Stomach (tissue), 9 donors: Measurements from ENCODE around the gene KCNIP2. TPM values are rescaled to one million over a fixed set of nuclear protein-coding genes. Genes with fewer than 3 reads are reported as not detected.

Experiments used
- DNase-seq, 2 donors: peaks; one replicate each; pipeline versions ENCODE4 v3.0.0 to v3.0.0-alpha.2; 2013 to 2019
- H3K27ac ChIP-seq, 5 donors: fragments of 200-600 bp in 4 of 5; sonication (generic) in 4 of 5; one replicate each; pipeline ENCODE4 v1.5.1; 2013 to 2019; ENCODE audit warnings: mild to moderate bottlenecking in 1 of 5, moderate library complexity in 1 of 5
- H3K27me3 ChIP-seq, 3 donors: fragments of 200-600 bp; sonication (generic); one replicate each; pipeline ENCODE4 v1.5.1; 2017 to 2019; ENCODE audit warnings: mixed run types in 1 of 3
- H3K36me3 ChIP-seq, 4 donors: fragments of 200-600 bp; sonication (generic); 1 replicate in 3 of 4; 2 replicates in 1 of 4; pipeline ENCODE4 v1.5.1; 2016 to 2019
- H3K4me1 ChIP-seq, 4 donors: fragments of 200-600 bp; sonication (generic); one replicate each; pipeline ENCODE4 v1.5.1; 2016 to 2019
- H3K4me3 ChIP-seq, 4 donors: fragments of 200-600 bp; sonication (generic) in 3 of 4; one replicate each; pipeline ENCODE4 v1.5.1; 2016 to 2019; ENCODE audit warnings: mild to moderate bottlenecking in 1 of 4
- H3K9me3 ChIP-seq, 4 donors: fragments of 200-600 bp; sonication (generic); one replicate each; pipeline ENCODE4 v1.5.1; 2016 to 2019
- CTCF ChIP-seq, 7 experiments: fragments of 450-650 bp in 4 of 7; fragments of 200-600 bp in 3 of 7; sonication (generic) in 3 of 7; IDR thresholded peaks; one replicate each; pipeline ENCODE4 v1.5.1; 2016 to 2019; ENCODE audit warnings: antibody characterized with exemption in 7 of 7, control low read depth in 2 of 7, mild to moderate bottlenecking in 1 of 7
- EP300 ChIP-seq: sonication (generic); formaldehyde crosslinking; IDR thresholded peaks from one replicate; pipeline ENCODE4 v1.6.1; 2017; ENCODE audit warnings: antibody characterized with exemption
- POLR2A ChIP-seq, 4 donors: fragments of 450-650 bp; IDR thresholded peaks; one replicate each; pipeline ENCODE4 v1.6.1; 2016; ENCODE audit warnings: antibody characterized with exemption in 4 of 4, control low read depth in 2 of 4, mild to moderate bottlenecking in 1 of 4, moderate library complexity in 1 of 4
- POLR2AphosphoS5 ChIP-seq, 3 donors: sonication (generic); formaldehyde crosslinking; IDR thresholded peaks; one replicate each; pipeline ENCODE4 v1.6.1; 2016; ENCODE audit warnings: antibody characterized with exemption in 3 of 3
- WGBS, 5 donors: extraction: QIAGEN DNeasy Blood & Tissue Kit in 3 of 5; methylation state at CpG; one replicate each; pipeline versions ENCODE4 v1.1.5 to v1.1.7; 2013 to 2018; 5-methylcytosine and 5-hydroxymethylcytosine counted together
- intact Hi-C: fragments of 100-400 bp; cut with DNase I; formaldehyde crosslinking; loops from one replicate; pipeline ENCODE4 v1.15.1; 2023; ENCODE audit warnings: low total_unique reads
- polyA plus RNA-seq, 3 donors: library from polyadenylated mRNA; stranded (reverse); fragments of 200-250 nt; gene quantifications; one replicate each; pipeline ENCODE4 v1.2.3, GENCODE V29; 2013
- total RNA-seq, 5 donors: library from RNA; depleted of rRNA; stranded (reverse); fragments of >200 nt; gene quantifications; one replicate each; pipeline versions ENCODE4 v1.1.0 to v1.2.3, GENCODE V29; 2014 to 2016
- donor health status: healthy with polysubstance abuse.
- donor health status: Bipolar disorder and iron deficiency.
- donor health status: healthy.

The KCNIP2 gene
- total and polyA plus RNA-seq, 8 donors = 0.62 to 5.7 (median 1.3) TPM; not detected in 3

DNA sequence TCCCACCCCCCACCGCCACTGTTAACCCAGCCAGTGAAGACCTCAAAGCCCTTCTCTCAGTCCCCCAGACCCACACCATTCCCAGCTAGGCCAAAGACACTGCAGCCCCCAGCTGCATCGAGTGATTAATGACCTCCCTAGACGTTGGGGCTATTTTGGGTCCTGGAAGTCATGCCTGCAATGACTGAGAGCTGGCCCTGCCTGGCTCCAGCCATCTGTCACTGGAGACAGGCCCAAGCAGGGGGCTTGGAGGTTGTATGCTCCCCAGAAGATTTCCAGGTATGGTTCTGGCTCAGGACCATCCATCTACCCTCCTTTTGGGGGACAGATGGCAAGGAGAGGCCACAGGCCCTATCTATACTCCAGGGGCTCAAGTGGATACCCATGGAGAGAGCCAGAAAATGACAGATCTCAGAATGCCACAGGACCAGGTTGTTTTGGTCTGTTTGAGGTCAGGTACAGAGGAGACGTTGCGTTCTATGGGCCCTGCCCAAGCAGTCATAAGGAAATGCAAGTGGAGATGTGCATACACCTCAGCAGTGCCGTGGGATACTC, 5.1 kb downstream of the KCNIP2 start:
- H3K36me3 ChIP-seq = no peaks in the 10 kb centered on the region
- H3K27ac ChIP-seq = no peak overlapping the region
- no peaks in the 10 kb centered on the region for H3K27me3 ChIP-seq
- intact Hi-C loops = loop anchor here (10.0 kb wide), 1 partner anchor 176 kb away; no protein-coding TSS in a partner anchor
- no peak for DNase-seq
- H3K4me3 ChIP-seq = no peak overlapping the region
- WGBS, 5 donors = 81 to 90% (median 82%) methylated on average over 6 of the region's 6 CpGs
- TF ChIP-seq CTCF (IDR thresholded peaks at IDR 0.05) = no peak
- TF ChIP-seq EP300 = no peak
- no peak for TF ChIP-seq POLR2AphosphoS5 (IDR thresholded peaks at IDR 0.05)
- TF ChIP-seq POLR2A (IDR thresholded peaks at IDR 0.05) = no peak
- peaks cover 20 to 44% (median 26%) of the 10 kb centered on the region in 4 donors for H3K4me1 ChIP-seq
- H3K9me3 ChIP-seq = no peaks in the 10 kb centered on the region

DNA sequence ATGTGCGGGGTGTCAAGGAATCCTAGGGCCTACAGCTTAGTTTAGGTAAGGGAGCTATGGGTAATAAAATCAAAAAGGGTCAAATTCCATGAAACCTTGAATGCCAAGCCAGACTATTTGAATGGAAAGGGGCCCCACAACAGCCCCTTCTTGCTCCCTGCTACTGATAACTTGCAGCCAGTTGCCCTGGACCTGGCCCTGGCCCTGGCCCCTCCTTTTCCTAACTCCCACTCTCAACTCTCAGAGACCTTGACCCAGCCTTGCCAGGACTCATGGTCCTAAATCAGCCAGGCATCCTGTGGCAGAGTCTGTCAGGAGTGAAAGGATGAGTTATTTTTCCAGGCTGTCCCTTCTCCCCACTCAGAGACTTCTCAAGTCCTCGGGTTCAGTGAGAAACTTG, 5.9 kb downstream of the KCNIP2 start:
- H3K27ac ChIP-seq = no peak overlapping the region
- no peak overlapping the region for H3K4me3 ChIP-seq
- no peaks in the 10 kb centered on the region for H3K9me3 ChIP-seq
- intact Hi-C loops = loop anchor here (10.0 kb wide), 1 partner anchor 177 kb away; no protein-coding TSS in a partner anchor
- no peaks in the 10 kb centered on the region for H3K36me3 ChIP-seq
- TF ChIP-seq POLR2A (IDR thresholded peaks at IDR 0.05) (no peak), CTCF (IDR thresholded peaks at IDR 0.05) (no peak), POLR2AphosphoS5 (IDR thresholded peaks at IDR 0.05) (no peak), EP300 (no peak)
- WGBS, 5 donors = 79 to 88% (median 81%) methylated on average over 2 of the region's 2 CpGs
- peak in 1 of 2 donors; percentile 17 for DNase-seq
- H3K4me1 ChIP-seq = peaks cover 19 to 42% (median 24%) of the 10 kb centered on the region in 4 donors
- no peaks in the 10 kb centered on the region for H3K27me3 ChIP-seq

GRCh38 chr10:101835362-101835761, 8.2 kb downstream of the KCNIP2 start:
- H3K36me3 ChIP-seq = no peaks in the 10 kb centered on the region
- no peak overlapping the region for H3K4me3 ChIP-seq
- no peaks in the 10 kb centered on the region for H3K27me3 ChIP-seq
- DNase-seq = peak in 1 of 2 donors; percentile 5
- WGBS, 5 donors = 82 to 95% (median 86%) methylated on average over 4 of the region's 4 CpGs
- intact Hi-C loops = loop anchor here (10.0 kb wide), 1 partner anchor 179 kb away; no protein-coding TSS in a partner anchor
- no peak for TF ChIP-seq EP300
- no peak for TF ChIP-seq CTCF (IDR thresholded peaks at IDR 0.05)
- H3K27ac ChIP-seq = no peak overlapping the region
- H3K9me3 ChIP-seq = no peaks in the 10 kb centered on the region
- H3K4me1 ChIP-seq = peaks cover 19 to 41% (median 26%) of the 10 kb centered on the region in 4 donors

DNA sequence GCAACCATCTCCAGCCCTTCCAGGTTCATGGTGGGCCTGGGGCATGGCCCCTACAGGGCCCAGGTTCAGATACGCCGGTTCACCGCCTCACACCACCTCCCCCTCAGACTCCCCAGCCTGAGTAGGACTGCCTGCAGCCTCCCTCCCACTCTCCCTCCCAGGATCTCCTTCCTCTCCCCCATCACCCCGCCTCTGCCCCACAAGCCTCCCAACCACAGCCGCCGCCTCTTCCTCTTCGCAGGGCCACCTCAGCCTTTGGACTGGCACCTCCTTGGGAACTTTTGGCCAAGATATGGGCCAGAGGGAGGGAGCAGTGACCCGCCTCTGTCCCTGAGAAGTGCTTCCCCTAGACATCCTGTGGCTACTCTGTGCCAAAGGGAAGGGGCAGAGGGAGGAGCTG, 9.3 kb downstream of the KCNIP2 start:
- DNase-seq = peak in 1 of 2 donors; percentile 26
- H3K27ac ChIP-seq = no peak overlapping the region
- WGBS, 5 donors = 53 to 83% (median 76%) methylated on average over 5 to 8 of the region's 8 CpGs
- no peaks in the 10 kb centered on the region for H3K36me3 ChIP-seq
- H3K4me3 ChIP-seq = no peak overlapping the region
- H3K9me3 ChIP-seq = no peaks in the 10 kb centered on the region
- H3K27me3 ChIP-seq = no peaks in the 10 kb centered on the region
- intact Hi-C loops = loop anchor here (10.0 kb wide), 1 partner anchor 180 kb away; no protein-coding TSS in a partner anchor
- TF ChIP-seq EP300 (no peak), POLR2AphosphoS5 (IDR thresholded peaks at IDR 0.05) (no peak), CTCF (IDR thresholded peaks at IDR 0.05) (no peak), POLR2A (IDR thresholded peaks at IDR 0.05) (no peak)
- peaks cover 17 to 41% (median 25%) of the 10 kb centered on the region in 4 donors for H3K4me1 ChIP-seq
